NCI-H2107 (cell line): ENCODE measurements around the gene PLEK.
"Not testable (repeated sequence)": the region's sequence is repeated elsewhere in the genome, so short reads cannot be mapped to it uniquely, and the experiment has no call there.

Experiments used
- DNase-seq: peaks from one replicate; lab custom pipeline; 2025; lab: John Stamatoyannopoulos, UW

PLEK gene

GRCh38 chr2:68385907-68386287 lies 20.8 kb downstream of the PLEK start:
- DNase-seq = no peak

- DNase-seq = no peak
Observed at GRCh38 chr2:68386365-68386764, 21.3 kb downstream of the PLEK start.

- DNase-seq = no peak
Observed at GRCh38 chr2:68387408-68388350, 22.6 kb downstream of the PLEK start.

GRCh38 chr2:68388358-68388757 lies 23.3 kb downstream of the PLEK start:
- DNase-seq = no peak

GRCh38 chr2:68388772-68389171 lies 23.7 kb downstream of the PLEK start:
- DNase-seq = no peak

GRCh38 chr2:68390114-68390513 lies 25.0 kb downstream of the PLEK start:
- no peak for DNase-seq

GRCh38 chr2:68390586-68390985 lies 25.5 kb downstream of the PLEK start:
- DNase-seq = no peak

GRCh38 chr2:68391099-68391498 lies 26.0 kb downstream of the PLEK start:
- DNase-seq = no peak

- no peak for DNase-seq
Observed at GRCh38 chr2:68391869-68392268, 26.8 kb downstream of the PLEK start.

- no peak for DNase-seq
Observed at GRCh38 chr2:68396093-68396492, 31.0 kb downstream of the PLEK start.

- DNase-seq = not testable (repeated sequence)
Observed at GRCh38 chr2:68397704-68398263, 32.7 kb downstream of the PLEK start.

GRCh38 chr2:68403199-68403644 lies 38.1 kb downstream of the PLEK start:
- DNase-seq = no peak

- DNase-seq = no peak
Observed at GRCh38 chr2:68404164-68404563, 39.1 kb downstream of the PLEK start.

- DNase-seq = no peak
Observed at GRCh38 chr2:68404893-68405799, 40.1 kb downstream of the PLEK start.

- no peak for DNase-seq
Observed at GRCh38 chr2:68411397-68412126, 46.5 kb downstream of the PLEK start.

- no peak for DNase-seq
Observed at GRCh38 chr2:68412127-68412819, 47.2 kb downstream of the PLEK start.

- DNase-seq = no peak
Observed at GRCh38 chr2:68413466-68413865, 48.4 kb downstream of the PLEK start.

- DNase-seq = no peak
Observed at GRCh38 chr2:68414452-68414851, 49.4 kb downstream of the PLEK start.

- no peak for DNase-seq
Observed at GRCh38 chr2:68414876-68415275, 49.8 kb downstream of the PLEK start.

GRCh38 chr2:68415521-68415920 lies 50.4 kb downstream of the PLEK start:
- no peak for DNase-seq

GRCh38 chr2:68416081-68416675 lies 51.1 kb downstream of the PLEK start:
- no peak for DNase-seq
